Mucosa of gallbladder (tissue), 1 donor: Measurements from ENCODE around the gene MSL3. TPM values are rescaled to one million over a fixed set of nuclear protein-coding genes. Genes with fewer than 3 reads are reported as not detected.
A peak's percentile ranks its signal among the peaks of the same experiment; 100 is the strongest.

Experiments
- DNase-seq: peaks from one replicate; pipeline ENCODE4 v3.0.0-alpha.2; 2020; ENCODE audit warnings: low spot score
- total RNA-seq: library from RNA; stranded (reverse); gene quantifications from one replicate; pipeline ENCODE4 v1.2.1, GENCODE V29; 2021
- donor health status: DM: no; HTN: no; CAD: no.

The MSL3 gene
- total RNA-seq, 1 donor from 2014 or later: 24.3 TPM

DNA sequence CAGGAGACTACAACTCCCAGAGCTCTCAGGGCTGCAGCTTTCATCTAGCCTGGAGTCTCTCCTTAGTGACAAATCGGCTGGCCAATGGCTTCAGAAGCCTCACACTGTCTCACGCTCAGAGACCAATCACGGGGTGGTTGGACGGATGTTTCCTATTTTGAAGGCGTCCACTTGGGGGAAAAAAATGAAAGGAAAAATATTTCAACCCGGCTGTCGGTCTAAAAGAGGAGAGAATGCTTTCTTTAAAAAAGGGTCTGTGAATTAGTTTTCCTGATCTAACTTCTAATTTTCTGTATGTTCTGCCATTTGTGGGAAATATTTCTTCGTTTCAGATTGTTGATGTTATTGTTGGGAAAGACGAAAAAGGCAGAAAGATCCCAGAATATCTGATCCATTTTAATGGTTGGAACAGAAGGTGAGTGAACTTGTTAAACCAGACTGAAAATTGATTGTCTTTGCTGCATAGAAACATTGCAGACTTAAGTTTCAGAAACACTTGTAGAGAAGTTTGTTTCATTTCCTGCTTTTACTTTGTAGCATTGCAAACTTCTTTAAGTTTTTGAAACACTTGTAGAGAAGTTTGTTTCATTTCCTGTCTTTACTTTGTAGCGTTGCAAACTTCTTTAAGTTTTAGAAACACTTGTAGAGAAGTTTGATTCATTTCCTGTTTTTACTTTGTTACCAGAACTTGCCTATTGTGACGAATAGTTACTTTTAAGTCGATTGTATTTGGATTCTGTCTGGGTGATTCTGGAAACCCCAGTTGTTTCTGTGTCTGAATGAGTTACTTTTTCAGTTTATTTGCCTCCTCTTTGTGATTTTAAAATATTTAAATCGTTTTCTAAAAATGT, 1.6 kb downstream of the MSL3 start:
- peak; percentile 87 for DNase-seq

DNA sequence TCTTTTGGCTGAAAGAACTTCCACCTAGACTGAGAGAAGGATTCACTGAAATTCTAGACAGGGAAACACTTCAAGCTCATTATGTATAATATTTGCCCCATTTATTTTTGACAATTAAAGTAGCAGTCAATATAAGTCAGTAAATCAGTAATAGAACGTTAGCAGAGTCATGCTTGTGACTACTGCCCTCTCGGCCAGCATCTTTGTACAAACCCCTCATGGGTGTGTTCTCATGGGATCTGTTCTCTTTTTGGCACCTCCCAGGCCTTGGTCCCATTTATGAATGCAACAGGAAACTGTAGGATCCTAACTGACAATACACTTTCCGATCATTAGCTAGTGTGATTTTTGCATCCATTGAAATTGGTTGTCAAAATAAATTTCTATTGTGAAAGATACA, 2.9 kb downstream of the MSL3 start:
- no peak for DNase-seq

- no peak for DNase-seq
Measured at GRCh38 chrX:11764602-11765067, 6.6 kb downstream of the MSL3 start.

- DNase-seq: no peak
Measured at GRCh38 chrX:11765449-11765848, 7.4 kb downstream of the MSL3 start.

- no peak for DNase-seq
Measured at GRCh38 chrX:11766487-11766886, 8.4 kb downstream of the MSL3 start.

DNA sequence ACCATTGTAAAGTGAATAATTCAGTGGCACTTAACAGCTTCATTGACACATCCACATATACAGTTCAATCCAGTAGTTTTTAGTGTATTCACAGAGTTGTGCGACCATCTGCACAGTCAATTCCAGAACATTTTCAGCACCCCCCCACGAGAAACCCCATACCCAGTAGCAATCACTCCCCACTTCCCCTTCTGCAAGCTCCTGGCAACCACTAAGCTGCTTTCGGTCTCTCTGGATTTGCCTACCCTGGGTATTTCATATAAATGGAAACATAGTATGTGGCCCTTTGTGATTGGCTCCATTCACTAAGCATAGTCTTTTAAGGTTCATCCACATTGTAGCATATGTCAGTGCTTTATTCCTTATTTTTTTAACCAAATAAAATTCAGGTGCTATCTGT, 10.0 kb downstream of the MSL3 start:
- DNase-seq: no peak

- peak; percentile 19 for DNase-seq
Measured at GRCh38 chrX:11770320-11770719, 12.3 kb downstream of the MSL3 start.

DNA sequence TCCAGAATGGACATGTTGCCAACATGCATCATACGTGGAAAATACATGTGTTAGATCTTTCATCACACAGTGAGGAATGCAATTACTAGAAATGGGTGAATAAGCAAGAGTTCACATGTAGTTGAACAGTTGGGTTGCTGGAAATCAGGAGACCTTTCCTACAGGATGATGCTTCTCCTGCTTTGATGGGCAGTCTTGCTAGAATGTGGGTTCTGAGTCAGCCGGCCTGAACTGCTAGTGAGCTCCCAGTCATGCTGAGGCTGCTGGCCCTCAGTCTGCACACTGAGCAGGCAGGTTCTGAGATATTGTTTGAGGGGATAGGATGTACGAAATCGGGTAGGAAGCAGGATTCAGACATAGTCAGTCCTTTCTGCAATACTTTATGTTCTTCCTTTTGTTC, 20.2 kb downstream of the MSL3 start:
- DNase-seq: no peak

GRCh38 chrX:11781133-11781532, 23.1 kb downstream of the MSL3 start:
- no peak for DNase-seq

- DNase-seq: no peak
Measured at GRCh38 chrX:11781734-11782370, 23.8 kb downstream of the MSL3 start.

DNA sequence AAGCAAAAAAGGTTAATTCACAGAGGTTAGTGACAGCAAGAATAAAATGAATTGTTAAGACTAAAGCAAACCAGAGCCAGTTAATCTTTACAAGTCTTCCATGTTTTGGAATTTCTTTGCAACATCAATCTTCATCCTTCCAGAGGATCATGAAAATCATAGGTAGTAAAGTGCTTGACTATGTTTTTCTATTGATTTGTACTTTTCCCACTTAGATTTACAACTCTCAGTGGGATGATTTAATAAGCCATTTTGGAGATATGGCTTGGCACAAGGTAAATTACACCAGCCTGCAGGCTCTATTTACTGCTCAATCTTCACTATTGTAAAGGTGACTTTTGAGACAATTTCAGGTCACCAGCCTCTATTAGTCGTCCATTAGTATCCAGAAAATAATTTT, 26.5 kb downstream of the MSL3 start:
- DNase-seq: no peak

DNA sequence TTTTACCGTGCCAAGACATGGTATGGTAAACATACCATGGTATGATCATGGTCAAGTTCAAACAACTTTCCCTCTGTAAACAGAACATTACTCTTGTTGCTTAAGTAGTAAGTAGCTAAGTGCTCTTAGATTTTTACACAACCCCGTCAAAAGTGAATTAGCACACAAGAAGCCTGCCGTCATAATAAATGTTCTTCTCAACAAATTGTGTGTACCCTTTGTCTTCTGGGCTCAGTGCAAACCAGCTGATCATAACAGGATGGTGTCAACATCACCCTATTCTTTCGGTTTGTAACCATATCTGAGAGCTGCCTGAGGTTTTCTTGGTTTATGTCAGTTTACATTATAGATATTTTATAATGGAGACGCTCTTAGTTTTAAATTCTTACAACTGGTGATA, 28.8 kb downstream of the MSL3 start:
- DNase-seq: no peak

DNA sequence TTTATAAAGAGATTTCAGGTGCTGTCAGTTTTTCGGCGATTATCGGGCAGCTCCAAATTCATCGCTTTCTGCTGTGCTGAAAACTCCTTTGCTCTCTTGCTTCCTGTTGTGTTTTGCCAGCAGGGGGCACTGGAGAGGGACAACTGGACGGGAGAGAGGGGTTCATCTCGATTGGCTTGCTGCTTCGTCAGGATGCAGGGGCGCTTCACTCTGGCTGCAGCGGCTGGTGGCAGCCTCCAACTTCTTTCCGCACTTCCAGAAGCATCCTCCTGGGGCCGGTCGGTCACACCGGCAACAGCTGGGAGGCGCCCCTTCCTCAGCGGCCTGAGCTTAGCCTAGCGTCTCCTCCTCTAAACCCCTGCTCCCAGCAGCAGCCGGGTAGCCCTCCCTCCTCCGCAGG, 29.5 kb downstream of the MSL3 start:
- peak; percentile 34 for DNase-seq

DNA sequence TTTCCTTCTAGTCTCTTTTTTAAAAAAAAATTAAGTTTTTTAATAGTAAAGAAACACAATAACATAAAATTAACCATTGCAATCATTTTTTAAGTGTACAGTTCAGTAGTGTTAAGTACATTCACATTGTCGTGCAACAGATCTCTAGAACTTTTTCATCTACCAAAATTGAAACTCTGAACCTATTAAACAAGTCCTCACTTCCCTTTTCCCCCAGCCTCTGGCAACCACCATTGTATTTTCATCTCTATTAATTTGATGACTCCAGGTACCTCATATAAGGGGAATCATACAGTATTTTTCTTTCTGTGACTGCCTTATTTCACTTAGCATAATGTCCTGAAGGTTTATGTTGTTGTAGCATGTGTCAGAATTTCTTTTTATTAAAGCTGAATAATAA, 31.8 kb downstream of the MSL3 start:
- no peak for DNase-seq

DNA sequence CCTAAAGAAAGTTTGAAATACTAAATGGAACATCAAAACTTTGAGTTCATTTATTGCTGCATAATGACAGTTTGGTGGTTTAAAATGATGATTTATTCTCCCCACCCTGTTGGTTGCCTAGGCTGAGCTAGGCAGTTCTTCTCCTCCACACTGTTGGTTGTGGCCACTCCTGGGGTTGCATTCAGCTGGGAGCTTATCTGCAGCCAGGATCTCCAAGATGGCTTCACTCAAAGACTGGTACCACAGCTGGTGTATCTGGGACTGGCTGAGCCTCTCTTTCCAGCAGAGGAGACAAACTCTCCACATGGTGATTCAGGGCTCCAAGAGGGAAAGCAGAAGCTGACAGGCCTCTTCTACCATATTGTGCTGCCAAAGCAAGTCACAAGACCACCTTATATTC, 33.1 kb downstream of the MSL3 start:
- no peak for DNase-seq

- no peak for DNase-seq
Measured at GRCh38 chrX:11791537-11791936, 33.5 kb downstream of the MSL3 start.

- no peak for DNase-seq
Measured at GRCh38 chrX:11792461-11793421, 34.7 kb downstream of the MSL3 start.

- no peak for DNase-seq
Measured at GRCh38 chrX:11793734-11794133, 35.7 kb downstream of the MSL3 start.

- DNase-seq: no peak
Measured at GRCh38 chrX:11813341-11813740, 55.3 kb downstream of the MSL3 start.
